ENCODE measurements around the gene KLHL42. TPM values are rescaled to one million over a fixed set of nuclear protein-coding genes. Genes with fewer than 3 reads are reported as not detected.

The KLHL42 gene
- total and polyA plus RNA-seq, 8 donors, result 10.7 to 21.3 (median 15.1) TPM

- ATAC-seq (no peak), DNase-seq (no peak), FAIRE-seq (no peak)
- Histone ChIP-seq H3K4me3 (no peak overlapping the region), H3K36me3 (no peaks in the 10 kb centered on the region), H3K27me3 (no peaks in the 10 kb centered on the region), H3K4me1 (peaks cover 0 to 7% (median 6%) of the 10 kb centered on the region in 3 donors), H3K27ac (no peak overlapping the region), H3K9me3 (no peaks in the 10 kb centered on the region)
- 90 to 94% methylated on average over 7 of the region's 7 CpGs for WGBS, 2 donors
- intact Hi-C loops (cut with DNase I), result no loop called here
- no peak for TF ChIP-seq CTCF (IDR thresholded peaks at IDR 0.05)
Measured at GRCh38 chr12:27756670-27757195, 23.3 kb upstream of the KLHL42 start.

GRCh38 chr12:27762757-27763156, 17.3 kb upstream of the KLHL42 start:
- WGBS, 2 donors, result 87 to 96% methylated on average over 2 of the region's 2 CpGs
- intact Hi-C loops (cut with DNase I), result no loop called here
- no peak for DNase-seq
- Histone ChIP-seq H3K27me3 (no peaks in the 10 kb centered on the region), H3K9me3 (no peaks in the 10 kb centered on the region), H3K4me3 (no peak overlapping the region), H3K4me1 (no peaks in the 10 kb centered on the region), H3K27ac (no peak overlapping the region), H3K36me3 (no peaks in the 10 kb centered on the region)
- no peak for FAIRE-seq
- no peak for TF ChIP-seq CTCF (IDR thresholded peaks at IDR 0.05)
- no peak for ATAC-seq

- 92 to 93% methylated on average over 3 of the region's 3 CpGs for WGBS, 2 donors
- DNase-seq, result no peak
- H3K27ac ChIP-seq, result no peak overlapping the region
- no peaks in the 10 kb centered on the region for H3K36me3 ChIP-seq
- no peaks in the 10 kb centered on the region for H3K27me3 ChIP-seq
- TF ChIP-seq CTCF (IDR thresholded peaks at IDR 0.05), result no peak
- H3K4me3 ChIP-seq, result no peak overlapping the region
- no peaks in the 10 kb centered on the region for H3K9me3 ChIP-seq
- no peaks in the 10 kb centered on the region for H3K4me1 ChIP-seq
- intact Hi-C loops (cut with DNase I), result no loop called here
- ATAC-seq, result no peak
- FAIRE-seq, result no peak
Measured at GRCh38 chr12:27766587-27766986, 13.4 kb upstream of the KLHL42 start.

GRCh38 chr12:27769142-27769673, 10.8 kb upstream of the KLHL42 start:
- WGBS, 2 donors, result 85% methylated on average over 8 of the region's 8 CpGs
- ATAC-seq (no peak), FAIRE-seq (no peak), DNase-seq (no peak)
- Histone ChIP-seq H3K4me3 (no peak overlapping the region), H3K27ac (no peak overlapping the region), H3K9me3 (no peaks in the 10 kb centered on the region), H3K27me3 (no peaks in the 10 kb centered on the region), H3K36me3 (no peaks in the 10 kb centered on the region), H3K4me1 (no peaks in the 10 kb centered on the region)
- intact Hi-C loops (cut with DNase I), result no loop called here
- no peak for TF ChIP-seq CTCF (IDR thresholded peaks at IDR 0.05)

GRCh38 chr12:27771481-27772327, 8.3 kb upstream of the KLHL42 start:
- H3K4me1 ChIP-seq, result no peaks in the 10 kb centered on the region
- H3K36me3 ChIP-seq, result no peaks in the 10 kb centered on the region
- 82 to 85% methylated on average over 3 of the region's 3 CpGs for WGBS, 2 donors
- intact Hi-C loops (cut with DNase I), result no loop called here
- H3K27me3 ChIP-seq, result no peaks in the 10 kb centered on the region
- no peak overlapping the region for H3K27ac ChIP-seq
- DNase-seq (no peak), ATAC-seq (no peak), FAIRE-seq (no peak)
- no peak overlapping the region for H3K4me3 ChIP-seq
- H3K9me3 ChIP-seq, result no peaks in the 10 kb centered on the region
- TF ChIP-seq CTCF (IDR thresholded peaks at IDR 0.05), result no peak
